ENCODE data around the gene KCNH8. TPM values are rescaled to one million over a fixed set of nuclear protein-coding genes. Genes with fewer than 3 reads are reported as not detected.
"Not testable (repeated sequence)": the region's sequence is repeated elsewhere in the genome, so short reads cannot be mapped to it uniquely, and the experiment has no call there.

Gene KCNH8
- total RNA-seq, 1 donor from 2014 or later, result not detected

DNA sequence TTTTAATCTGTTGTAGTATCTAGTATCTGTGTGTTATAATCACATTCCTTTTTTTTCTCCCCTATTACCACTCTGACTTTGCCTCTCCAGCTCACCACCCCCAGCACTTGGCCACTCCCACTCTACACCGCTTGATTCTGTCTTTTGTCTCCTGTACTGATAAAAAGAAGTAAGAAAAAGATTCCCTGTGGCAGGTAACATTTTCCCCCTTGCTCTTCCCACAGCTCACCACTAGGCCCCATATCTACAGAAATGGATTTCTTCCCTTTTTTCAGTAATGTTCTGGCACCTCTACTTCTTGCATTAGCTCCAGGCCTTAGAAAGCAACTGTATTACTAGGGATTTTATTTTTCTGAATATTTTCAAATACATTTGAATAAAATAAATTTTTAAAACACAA is 25.6 kb downstream of the KCNH8 start:
- no peak for DNase-seq (ENCODE audit: low spot score)

GRCh38 chr3:19183584-19183983 is 35.3 kb downstream of the KCNH8 start:
- DNase-seq (ENCODE audit: low spot score), result no peak

- no peak for DNase-seq (ENCODE audit: low spot score)
Observed at GRCh38 chr3:19190126-19190525, 41.8 kb downstream of the KCNH8 start.

- no peak for DNase-seq (ENCODE audit: low spot score)
Observed at GRCh38 chr3:19190602-19191001, 42.3 kb downstream of the KCNH8 start.

DNA sequence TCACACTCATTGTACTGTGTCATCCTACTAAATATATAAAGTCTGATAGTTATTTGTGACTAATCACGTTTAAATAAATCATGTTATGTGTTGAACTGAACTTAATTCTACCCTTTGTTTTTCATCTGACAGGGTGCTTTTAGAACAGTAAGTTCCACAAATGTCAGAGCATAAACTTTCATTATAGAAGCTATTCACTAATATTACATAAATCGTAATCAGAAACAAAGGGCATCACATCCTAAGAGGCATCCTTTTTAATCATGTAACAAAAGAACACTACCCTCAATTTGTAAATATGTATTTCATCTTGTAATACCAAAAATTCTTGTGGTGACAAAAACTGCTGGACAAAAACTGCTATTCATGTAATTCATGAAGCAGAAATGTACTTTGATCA is 50.8 kb downstream of the KCNH8 start:
- no peak for DNase-seq (ENCODE audit: low spot score)

DNA sequence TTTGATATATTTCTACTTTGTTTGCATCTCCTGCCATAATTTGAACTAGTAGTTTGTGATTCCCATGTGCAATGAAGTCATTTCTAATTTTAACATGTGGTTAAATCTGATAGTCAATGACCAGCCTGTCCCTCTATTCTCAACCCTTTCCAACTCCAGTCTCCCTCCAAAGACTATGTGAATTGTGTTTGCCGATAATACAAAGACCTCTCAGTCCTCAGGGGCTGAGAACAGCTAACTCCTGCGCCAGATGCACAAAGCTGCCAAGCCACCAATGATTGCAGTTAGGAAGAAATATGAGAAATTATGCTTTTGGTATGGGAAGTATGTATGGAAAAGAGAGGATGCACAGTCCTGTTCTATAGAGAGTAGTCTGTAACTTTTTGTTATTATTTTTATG is 54.0 kb downstream of the KCNH8 start:
- no peak for DNase-seq (ENCODE audit: low spot score)

GRCh38 chr3:19202754-19203153 is 54.4 kb downstream of the KCNH8 start:
- DNase-seq (ENCODE audit: low spot score), result no peak

DNA sequence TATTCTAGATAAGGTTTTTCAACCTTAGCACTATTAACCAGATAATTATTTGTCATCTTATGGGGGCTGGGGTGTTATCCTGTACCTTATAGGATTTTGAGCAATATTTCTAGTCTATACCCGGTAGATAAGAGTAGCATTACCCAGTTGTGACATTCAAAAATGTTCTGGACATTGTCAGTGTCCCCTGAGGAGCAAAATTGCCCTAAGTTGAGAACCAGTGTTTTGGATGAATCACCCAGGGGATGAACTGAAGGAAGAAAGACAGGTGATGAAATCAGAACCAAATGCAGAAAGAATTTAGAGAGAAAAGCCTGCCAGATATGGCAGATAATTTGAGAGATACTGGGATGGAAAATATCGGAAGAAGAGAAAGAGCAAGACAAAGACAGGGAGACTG is 58.2 kb downstream of the KCNH8 start:
- no peak for DNase-seq (ENCODE audit: low spot score)

GRCh38 chr3:19213603-19214220 is 65.4 kb downstream of the KCNH8 start:
- no peak for DNase-seq (ENCODE audit: low spot score)

DNA sequence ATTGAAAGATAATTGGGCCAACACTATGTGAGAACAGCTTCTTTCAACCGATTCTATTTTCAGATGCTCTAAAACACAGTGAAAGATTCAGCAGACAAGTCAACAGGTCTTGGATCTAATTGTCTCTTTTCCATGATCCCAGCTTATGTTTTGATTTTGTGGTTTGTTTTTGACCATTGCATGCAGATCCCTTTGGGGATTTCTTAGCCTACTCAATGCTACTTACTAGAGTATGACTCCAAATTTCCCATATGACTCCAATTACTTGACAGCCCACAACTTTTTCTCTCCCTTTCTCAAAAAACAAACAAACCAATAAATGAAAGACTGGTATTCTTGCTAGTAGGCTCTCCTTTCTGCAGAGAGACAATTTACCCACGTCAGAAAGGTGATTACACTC is 67.1 kb downstream of the KCNH8 start:
- DNase-seq (ENCODE audit: low spot score), result no peak

DNA sequence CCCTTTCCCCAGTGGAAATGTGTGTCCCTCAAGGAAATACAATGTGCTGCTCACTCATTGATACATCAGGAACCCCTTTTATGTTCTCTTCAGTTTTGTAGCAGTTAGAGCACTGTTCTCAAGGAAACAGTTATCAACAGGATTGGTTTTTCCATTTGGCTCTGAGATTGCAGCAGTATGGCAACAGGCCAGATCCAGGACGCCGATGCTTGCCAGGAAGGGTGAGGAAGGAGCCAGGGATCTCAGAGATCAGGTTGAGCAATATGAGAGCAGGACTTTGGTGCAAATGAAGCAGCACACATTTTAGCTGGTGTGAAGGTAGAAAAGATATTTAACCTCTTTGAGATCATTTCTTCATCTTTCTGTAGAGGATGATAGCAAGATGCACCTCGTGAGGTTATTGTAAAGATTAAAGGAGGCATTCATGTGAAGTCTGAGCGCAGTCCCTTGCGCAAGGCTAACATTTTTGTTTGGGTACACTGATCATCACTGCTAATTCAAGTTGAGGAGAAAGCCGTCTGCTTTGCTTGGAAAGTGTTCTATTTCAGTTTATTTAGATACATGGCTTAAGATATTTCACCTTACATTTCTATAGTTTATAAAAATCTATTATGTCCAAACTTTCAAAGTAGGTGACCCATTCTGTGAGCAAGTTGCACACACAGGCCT is 68.5 kb downstream of the KCNH8 start:
- DNase-seq (ENCODE audit: low spot score), result no peak

- no peak for DNase-seq (ENCODE audit: low spot score)
Observed at GRCh38 chr3:19220311-19220710, 72.0 kb downstream of the KCNH8 start.

DNA sequence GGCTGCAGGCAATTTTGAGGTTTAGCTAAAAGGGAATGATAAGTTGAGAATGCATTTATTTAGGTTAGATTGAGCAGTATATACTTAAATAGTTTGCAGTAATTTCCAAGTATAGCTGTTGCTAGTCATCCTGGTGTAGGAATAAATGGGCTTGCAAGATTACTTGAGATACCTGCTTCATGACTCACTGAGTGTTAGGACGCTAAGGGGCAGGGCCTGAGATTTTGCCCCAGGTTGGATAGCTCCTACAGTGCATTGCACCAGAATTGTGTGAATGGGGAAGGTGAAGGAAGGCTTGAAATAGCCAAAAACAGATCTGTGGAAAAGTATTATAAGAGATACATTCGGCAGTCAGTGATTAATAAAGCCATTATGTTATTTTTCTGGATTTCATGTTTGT is 72.8 kb downstream of the KCNH8 start:
- no peak for DNase-seq (ENCODE audit: low spot score)

DNA sequence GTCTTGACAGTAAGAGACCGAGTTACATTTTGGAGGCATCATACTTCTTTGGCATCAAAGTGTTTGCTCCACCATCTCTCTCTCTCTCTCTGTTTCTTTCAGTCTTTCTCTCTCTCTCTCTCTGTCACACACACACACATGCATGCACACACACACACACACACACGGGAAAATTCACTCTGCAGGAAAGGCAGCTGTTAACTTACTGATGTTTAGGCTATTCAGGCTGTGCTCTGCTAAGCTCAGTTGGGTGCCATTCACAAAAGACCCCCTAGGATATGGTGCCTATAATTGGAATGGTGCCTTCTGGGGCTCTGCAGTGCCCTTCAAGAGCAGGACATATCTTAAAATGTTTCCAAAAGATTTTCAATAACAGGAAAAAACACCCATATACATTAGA is 78.2 kb downstream of the KCNH8 start:
- DNase-seq (ENCODE audit: low spot score), result no peak

GRCh38 chr3:19228167-19228566 is 79.9 kb downstream of the KCNH8 start:
- no peak for DNase-seq (ENCODE audit: low spot score)

DNA sequence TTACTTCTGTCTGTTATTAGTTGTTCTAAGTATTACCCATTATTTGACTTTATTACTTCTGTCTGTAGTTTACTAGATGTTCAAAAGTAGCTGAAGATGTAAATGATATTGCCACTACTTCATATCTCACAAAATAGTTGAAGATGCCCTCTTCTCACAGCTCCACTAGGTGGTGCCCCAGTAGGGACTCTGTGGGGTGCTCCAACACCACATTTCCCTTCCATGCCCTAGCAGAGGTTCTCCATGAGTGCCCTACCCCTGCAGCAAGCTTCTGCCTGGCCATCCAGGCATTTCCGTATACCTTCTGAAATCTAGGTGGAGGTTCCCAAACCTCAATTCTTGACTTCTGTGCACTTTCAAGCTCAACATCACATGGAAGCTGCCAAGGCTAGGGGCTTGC is 80.8 kb downstream of the KCNH8 start:
- DNase-seq (ENCODE audit: low spot score), result no peak

DNA sequence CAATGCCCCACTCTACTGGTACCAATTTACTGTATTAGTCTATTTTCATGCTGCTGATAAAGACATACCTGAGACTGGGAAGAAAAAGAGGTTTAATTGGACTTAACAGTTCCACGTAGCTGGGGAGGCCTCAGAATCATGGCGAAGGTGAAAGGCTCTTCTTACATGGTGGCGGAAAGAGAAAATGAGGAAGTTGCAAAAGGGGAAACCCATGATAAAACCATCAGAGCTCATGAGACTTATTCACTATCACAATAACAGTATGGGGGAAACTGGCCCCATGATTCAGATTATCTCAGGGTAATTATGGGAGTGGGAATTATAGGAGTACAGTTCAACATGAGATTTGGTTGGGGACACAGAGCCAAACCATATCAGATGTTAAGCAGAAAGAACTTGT is 81.6 kb downstream of the KCNH8 start:
- not testable (repeated sequence) for DNase-seq (ENCODE audit: low spot score)

DNA sequence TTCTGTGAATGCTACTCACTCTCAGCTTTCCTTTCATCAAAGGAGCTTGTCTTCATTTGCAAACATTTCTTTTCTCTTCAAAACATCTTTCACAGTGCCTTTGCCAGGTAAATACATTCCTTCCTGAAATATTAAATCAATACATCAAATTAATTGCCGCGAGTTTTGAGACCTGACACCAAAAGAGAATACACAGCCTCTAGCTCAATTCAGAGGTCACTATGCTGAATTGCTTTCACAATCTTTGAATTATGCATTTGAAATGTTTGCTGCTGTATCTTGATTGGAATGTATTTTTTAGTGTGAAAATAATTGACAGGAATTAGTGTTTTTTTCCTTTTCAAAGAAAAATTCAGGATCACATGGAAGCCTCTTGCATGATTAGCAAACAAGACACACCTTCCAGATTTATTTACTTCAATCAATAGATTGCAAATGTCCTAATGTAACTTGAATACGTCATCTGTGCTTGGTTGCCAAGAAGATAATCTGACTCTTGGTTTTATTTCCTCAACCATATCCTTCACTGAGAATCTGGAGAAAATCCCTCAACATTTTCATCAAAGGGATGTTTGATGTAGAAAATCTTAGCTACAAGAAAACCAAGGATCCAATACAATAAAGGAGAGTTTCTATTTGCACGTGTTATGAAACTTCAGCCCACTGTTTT is 83.6 kb downstream of the KCNH8 start:
- no peak for DNase-seq (ENCODE audit: low spot score)

- no peak for DNase-seq (ENCODE audit: low spot score)
Observed at GRCh38 chr3:19232566-19232965, 84.3 kb downstream of the KCNH8 start.

GRCh38 chr3:19233882-19234784 is 85.8 kb downstream of the KCNH8 start:
- not testable (repeated sequence) for DNase-seq (ENCODE audit: low spot score)

GRCh38 chr3:19248143-19248542 is 99.8 kb downstream of the KCNH8 start:
- DNase-seq (ENCODE audit: low spot score), result no peak

DNA sequence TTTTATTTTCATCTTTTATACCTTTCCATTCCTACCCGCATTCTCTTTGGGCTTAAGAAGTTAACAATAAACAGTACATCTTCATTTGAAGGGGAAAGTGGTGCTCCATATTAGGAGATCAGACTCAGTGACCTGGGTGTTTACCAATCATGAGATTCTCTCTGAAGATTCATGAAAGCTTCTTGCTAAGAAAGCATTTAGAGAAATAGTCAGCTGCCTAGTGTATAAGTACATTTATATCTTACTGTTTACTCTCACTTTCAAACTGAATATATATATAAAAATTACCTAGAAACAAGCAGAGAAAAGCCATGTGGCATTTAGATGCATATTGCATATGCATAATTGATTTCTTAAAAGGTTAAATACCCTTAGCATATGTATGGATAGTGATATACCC is 100.5 kb downstream of the KCNH8 start:
- DNase-seq (ENCODE audit: low spot score), result no peak
